T47D (cell line): Measurements from ENCODE around the gene CLIC3.

Experiments used
- DNase-seq, 2 experiments: peaks; one replicate each; pipeline versions ENCODE4 v3.0.0 to v3.0.0-alpha.2; 2011 to 2012; ENCODE audit warnings: low read depth in 1 of 2, low spot score in 1 of 2
- JUND ChIP-seq: IDR thresholded peaks from 2 replicates; pipeline ENCODE4 v1.6.1; 2012; ENCODE audit warnings: low read depth
- in situ Hi-C: cut with HindIII; loops from 2 replicates; pipeline ENCODE4 v1.10.0; 2016; ENCODE audit warnings: low sequenced_read_pairs, low pct_unique_long_range_greater_than_20kb

Gene CLIC3

DNA sequence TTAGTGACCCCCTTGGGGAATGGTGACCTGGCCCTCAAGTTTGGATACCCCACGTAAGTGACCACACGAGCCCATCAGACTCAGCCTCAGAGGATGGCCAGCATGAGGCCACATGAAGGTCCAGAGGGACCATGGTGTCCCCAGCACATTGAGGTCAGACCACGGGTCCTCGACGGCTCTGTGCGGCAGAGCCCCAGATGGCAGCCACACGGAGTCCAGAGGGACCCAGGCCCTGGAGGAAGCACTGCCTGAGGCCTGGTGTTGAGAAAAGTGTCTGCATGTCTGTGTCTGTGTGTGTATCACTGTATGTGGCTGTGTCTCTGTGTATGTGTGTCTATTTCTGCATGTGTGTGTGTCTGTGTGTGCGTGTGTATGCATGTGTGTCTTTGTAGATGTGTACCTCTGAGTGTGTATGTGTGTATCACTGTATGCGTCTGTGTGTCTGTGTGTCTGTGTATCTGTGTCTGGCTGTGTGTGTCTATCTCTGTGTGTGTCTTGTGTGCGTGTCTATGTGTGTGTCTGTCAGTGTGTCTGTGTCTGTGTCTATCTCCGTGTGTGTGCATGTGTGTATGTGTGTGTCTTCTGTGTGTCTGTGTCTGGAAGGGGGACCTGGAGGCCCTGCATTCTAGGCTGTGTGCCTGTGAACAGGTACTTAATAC, 12.6 kb downstream of the CLIC3 start:
- DNase-seq: no peak
- in situ Hi-C loops: no loop called here
- TF ChIP-seq JUND: no peak

DNA sequence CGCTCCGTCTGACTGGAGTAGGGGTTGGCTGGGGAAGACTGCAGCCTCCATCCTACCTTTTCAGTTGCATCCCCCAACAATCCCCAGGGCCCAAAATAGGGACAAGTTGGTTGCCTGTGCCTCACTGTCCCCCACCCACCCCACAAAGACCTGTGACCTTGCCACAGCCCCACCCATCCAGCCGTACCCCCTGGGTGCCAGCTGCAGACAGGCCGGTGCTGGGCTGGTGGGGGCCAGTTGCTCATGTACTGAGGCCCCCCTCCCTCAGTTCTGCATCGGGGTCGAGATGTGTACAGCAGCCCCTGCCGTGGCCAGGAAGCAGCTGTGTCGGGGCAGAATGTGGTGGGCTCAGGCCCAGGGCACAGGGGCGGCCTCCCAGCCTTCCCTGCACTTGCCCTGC, 13.2 kb downstream of the CLIC3 start:
- in situ Hi-C loops: no loop called here
- DNase-seq: no peak
- no peak for TF ChIP-seq JUND

DNA sequence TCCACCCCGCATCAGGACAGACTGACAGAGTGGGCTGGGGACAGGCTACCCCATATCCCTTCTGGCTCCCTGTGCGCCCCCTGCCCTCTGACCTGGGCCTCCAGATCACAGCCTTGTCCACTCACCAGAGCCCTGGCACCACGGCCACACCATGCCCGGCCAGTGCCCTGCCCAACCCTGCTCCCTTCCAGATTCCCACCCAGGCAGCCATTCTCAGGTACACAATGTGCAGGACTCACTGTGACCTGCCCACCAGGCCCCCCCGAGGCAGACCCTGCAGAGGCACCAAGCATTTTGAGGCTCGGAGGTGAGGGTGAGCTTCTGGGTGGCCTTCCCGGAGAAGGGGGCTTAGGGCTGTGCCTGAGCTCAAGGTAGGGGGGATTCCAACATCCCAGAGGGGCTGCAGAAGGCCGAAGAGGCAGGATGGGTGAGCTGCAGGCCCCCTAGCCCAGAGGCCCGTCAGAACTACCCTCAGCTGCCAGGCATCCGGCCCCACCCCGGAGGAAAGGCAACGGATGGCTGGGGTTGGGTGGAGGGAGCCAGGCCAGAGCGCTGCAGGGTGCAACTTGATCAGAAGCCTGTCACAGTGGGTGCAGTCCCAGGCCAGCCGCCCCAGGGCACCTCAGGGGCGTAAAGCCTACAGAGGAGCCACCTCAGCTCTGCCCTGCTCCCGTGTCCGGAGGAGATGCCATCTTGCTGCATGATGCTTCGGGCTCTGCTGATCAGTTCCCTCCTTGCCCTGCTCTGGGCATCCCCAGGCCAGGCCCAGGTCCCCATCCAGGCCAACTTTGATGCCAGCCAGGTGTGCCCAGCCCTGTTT, 13.9 kb downstream of the CLIC3 start, which contains the start of gene LCNL1:
Gene LCNL1, plus strand, starts transcription at position 762 of the 820 bp plus-strand sequence. CDS start 594 bp downstream, outside the sequence.
- no peak for TF ChIP-seq JUND
- in situ Hi-C loops: no loop called here
- DNase-seq: no peak

DNA sequence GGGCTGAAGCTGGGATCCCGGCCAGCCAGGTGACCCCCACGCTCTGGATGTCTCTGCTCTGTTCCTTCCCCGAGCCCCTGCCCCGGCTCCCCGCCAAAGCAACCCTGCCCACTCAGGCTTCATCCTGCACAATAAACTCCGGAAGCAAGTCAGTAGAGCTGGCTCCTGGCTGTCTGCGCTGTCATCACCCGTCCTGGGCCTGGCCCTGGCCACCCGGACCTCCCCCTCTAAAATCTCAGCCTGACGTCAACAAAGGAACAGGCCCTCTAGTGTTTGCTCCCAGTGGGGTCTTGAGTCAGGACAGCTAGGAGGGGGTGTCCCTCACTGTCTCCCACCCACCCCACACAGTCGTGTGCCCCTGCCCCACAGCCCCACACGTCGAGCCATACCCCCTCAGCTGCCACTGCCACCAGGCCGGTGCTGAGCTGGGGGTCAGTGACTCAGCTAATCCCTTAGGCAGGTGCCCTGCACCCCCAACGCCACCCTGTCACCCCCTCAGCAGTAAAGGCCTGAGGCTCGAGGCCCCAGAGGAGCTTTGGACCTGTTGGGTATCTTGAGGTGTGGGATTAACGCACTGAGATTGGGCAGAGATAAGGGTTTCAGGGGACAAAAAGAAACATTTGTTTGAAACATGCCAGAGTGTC, 14.7 kb downstream of the CLIC3 start:
- TF ChIP-seq JUND: no peak
- DNase-seq: no peak
- in situ Hi-C loops: no loop called here

DNA sequence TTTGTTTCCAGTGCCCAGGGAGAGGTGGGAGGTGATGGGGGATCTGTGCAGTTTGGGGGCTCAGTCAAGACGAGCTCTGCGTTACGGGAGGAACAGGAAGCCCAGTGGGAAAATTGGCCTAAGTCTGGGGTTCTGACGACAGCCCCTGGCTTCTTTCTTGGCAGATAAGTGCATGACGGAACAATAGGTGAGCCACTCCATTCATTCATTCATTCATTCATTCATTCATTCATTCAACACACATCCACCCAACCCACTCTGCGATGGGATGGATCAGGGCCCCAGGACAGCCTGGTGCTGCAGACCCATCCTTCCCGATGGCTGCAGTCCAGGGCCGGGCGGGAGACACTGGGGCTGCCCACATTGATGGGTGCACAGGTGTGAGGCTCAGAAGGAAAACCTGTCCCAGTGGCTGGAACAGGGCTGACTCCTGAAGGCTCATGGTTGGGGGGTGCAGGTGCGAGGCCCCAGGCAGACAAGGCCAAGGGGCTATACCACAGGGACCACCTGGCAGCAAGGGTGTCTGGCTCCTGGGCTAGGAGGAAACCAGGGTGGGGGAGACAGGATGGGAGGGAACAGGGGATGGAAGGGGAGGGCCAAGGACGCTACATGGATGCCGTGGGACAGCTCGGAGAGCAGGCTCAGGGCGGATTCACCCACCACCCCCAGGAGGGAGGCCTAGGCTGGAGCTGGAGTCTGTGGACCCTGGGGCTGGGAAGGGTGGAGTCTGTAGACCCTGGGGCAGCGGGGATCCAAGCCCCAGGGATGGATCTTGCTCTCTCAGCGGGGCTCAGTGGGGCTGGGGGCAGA, 15.5 kb downstream of the CLIC3 start:
- no peak for TF ChIP-seq JUND
- no peak for DNase-seq
- in situ Hi-C loops: no loop called here

DNA sequence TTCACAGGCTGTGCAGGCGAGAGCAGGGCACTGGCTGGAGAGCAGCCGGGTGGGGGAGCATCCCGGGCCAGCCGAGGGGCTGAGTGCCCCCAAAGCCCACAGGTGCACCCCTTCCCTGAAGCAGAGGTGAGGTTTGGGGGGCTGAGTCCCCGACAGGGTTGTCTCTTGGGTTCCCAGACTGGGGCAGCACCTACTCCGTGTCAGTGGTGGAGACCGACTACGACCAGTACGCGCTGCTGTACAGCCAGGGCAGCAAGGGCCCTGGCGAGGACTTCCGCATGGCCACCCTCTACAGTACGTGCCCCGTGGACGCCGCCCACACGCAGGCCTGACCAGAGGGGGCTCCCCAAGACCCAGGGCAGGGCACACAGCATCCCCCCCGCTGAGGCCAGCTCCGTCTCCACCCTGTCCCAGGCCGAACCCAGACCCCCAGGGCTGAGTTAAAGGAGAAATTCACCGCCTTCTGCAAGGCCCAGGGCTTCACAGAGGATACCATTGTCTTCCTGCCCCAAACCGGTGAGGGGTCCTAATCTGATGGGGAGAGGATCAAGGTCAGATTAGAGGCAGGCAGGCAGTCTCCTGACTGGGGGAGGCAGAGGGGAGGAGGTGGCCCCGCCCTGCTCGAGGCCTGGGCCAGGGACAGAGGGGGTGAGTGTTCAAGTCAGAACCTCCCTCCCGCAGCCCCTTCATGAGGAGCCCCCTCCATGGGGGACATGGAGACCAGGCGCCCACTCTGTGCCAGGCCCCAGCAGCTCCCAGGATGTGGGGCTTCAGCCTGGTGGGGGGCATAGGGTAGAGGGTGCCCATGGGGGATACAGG, 16.4 kb downstream of the CLIC3 start:
- in situ Hi-C loops: no loop called here
- DNase-seq: no peak
- TF ChIP-seq JUND: no peak

DNA sequence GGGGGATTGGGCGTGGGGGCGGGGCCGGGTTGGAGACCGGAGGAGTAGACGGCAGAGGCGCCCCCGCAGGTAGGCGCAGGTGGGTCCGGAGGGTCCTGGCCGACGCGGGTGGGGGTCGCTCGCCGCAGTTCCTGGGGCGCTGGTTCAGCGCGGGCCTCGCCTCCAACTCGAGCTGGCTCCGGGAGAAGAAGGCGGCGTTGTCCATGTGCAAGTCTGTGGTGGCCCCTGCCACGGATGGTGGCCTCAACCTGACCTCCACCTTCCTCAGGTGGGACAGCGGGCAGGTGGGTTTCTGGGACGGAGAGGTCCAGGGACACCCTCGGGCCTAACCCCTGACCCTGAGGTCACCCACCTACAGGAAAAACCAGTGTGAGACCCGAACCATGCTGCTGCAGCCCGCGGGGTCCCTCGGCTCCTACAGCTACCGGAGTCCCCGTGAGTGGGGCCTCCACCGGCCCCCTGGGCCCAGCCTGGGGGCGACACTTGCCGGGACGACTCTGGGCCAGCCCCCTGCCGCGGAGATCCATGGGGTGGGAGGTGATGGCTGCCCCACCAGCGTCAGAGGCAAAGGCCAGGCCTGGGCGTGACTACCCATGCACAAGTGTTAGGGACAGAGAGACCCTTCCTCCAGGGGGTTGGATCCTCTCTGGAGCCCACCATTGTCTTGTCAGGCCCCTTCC, 17.4 kb downstream of the CLIC3 start:
- no peak for TF ChIP-seq JUND
- no peak for DNase-seq
- in situ Hi-C loops: no loop called here

DNA sequence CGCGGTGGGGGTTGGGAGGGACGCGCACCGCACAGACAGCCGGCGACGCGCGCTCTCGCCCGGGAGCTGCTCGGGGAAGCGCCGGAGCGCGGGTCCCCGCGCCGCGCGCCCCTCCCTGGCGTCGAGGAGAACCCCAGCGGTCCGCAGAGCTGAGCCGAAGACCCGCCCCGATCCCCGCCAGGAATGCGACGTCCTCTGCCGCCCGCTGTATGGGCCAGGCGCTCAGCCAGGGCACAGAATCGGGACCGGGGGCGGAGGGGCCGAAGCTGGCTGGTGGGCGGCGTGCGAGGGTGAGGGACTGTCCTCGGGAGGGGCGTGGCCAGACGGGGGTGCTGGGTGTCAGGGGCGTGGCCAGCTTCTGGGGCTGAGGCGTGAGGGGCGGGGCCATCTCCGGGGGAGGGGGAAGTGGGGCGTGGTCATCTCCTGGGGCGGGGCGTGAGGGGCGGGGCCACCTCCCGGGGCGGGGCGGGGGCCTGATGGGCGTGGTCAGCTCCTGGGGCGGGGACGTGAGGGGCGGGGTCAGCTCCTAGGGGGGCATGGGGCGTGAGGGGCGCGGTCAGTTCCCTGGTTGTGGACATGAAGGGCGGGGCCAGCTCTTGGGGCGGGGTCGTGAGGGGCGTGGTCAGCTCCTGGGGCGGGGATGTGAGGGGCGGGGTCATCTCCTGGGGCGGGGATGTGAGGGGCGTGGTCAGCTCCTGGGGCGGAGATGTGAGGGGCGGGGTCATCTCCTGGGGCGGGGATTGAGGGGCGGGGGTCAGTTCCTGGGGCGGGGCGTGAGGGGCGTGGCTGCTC, 18.1 kb downstream of the CLIC3 start:
- TF ChIP-seq JUND: no peak
- in situ Hi-C loops: no loop called here
- DNase-seq: peak; percentile 94 to 99

DNA sequence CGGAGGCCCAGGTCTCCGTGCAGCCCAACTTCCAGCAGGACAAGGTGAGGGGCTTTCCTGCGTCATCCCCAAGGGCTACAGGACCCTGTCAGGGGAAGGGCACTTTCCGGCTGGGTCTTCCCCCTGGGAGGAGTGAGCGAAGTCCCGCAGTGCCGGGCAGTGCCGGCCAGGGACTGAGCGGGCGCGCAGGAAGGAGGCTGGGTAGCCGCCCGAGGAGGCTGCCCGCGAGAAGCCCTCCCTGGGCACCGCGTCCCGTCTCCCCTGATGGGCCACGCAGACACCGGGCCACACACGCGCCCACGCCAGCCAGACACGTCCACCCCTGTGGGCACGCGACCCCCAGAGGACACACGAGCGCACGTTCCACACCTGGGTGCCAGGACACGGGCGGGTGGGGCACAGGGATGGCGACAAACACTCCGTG, 18.7 kb downstream of the CLIC3 start:
- no peak for TF ChIP-seq JUND
- in situ Hi-C loops: no loop called here
- DNase-seq: no peak

DNA sequence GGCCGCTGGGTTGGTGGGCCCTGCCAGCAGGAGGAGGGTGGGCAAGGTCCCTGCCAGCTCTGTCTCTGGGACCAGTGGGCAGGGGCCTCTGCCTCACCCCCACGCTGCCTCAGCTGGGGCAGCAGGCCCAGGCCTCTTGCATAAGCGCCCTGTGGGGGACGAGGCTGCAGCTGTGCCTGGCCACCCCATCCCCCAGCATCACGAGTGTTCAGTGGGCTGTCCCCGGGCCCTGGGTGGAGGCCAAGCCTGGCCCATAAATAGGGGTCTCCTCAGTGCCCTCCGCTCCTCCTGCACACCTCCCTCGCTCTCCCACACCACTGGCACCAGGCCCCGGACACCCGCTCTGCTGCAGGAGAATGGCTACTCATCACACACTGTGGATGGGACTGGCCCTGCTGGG, 19.1 kb downstream of the CLIC3 start, which contains the start of gene PTGDS:
Gene PTGDS, plus strand, starts transcription at position 282 of the 400 bp plus-strand sequence. Its CDS starts 75 bp downstream, at position 357.
- in situ Hi-C loops: no loop called here
- no peak for DNase-seq
- no peak for TF ChIP-seq JUND

DNA sequence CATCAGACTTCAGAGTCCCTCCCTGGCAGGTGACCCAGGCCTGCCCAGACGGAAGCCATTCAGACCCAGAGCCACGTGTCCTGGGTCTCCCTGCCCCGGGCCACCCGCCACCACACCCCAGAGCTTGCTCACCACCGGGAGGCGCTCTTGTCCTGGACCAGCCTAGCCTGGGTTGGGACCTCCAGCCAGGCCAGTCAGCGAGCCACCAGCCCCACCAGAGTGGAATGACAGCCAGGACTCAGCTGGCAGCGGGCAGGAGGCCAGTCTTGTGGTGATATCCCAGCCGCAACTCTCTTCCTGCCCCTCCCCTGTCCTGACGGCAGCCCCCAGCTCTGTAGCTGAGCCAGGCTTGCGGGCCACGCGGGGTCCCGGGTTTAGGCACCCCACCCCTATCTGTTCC, 20.7 kb downstream of the CLIC3 start:
- no peak for DNase-seq
- no peak for TF ChIP-seq JUND
- in situ Hi-C loops: no loop called here
